T follicular helper cell (primary cell): Measurements from ENCODE around the gene DKK3.
"Not testable (repeated sequence)": the region's sequence is repeated elsewhere in the genome, so short reads cannot be mapped to it uniquely, and the experiment has no call there.

Source experiments
- DNase-seq: peaks from one replicate; pipeline ENCODE4 v3.0.0-alpha.2; 2020; ENCODE audit warnings: low read depth
- total RNA-seq, 2 experiments: gene quantifications; one replicate each; lab custom pipeline; 2026; lab: John Stamatoyannopoulos, UW

Gene DKK3
- 0.22 to 2.2 reads per million in 2 experiments for total RNA-seq

- no peak for DNase-seq
Measured at GRCh38 chr11:12007769-12008737, at the start of gene DKK3. Gene DKK3 (minus strand): TSS chr11:12008626. CDS start chr11:12008582, 44 bp downstream.

- DNase-seq, result no peak
Measured at GRCh38 chr11:12057299-12057980, 49.0 kb upstream of the DKK3 start.

- no peak for DNase-seq
Measured at GRCh38 chr11:12056119-12056518, 47.7 kb upstream of the DKK3 start.

GRCh38 chr11:12053606-12054361 lies 45.4 kb upstream of the DKK3 start:
- DNase-seq, result no peak

DNA sequence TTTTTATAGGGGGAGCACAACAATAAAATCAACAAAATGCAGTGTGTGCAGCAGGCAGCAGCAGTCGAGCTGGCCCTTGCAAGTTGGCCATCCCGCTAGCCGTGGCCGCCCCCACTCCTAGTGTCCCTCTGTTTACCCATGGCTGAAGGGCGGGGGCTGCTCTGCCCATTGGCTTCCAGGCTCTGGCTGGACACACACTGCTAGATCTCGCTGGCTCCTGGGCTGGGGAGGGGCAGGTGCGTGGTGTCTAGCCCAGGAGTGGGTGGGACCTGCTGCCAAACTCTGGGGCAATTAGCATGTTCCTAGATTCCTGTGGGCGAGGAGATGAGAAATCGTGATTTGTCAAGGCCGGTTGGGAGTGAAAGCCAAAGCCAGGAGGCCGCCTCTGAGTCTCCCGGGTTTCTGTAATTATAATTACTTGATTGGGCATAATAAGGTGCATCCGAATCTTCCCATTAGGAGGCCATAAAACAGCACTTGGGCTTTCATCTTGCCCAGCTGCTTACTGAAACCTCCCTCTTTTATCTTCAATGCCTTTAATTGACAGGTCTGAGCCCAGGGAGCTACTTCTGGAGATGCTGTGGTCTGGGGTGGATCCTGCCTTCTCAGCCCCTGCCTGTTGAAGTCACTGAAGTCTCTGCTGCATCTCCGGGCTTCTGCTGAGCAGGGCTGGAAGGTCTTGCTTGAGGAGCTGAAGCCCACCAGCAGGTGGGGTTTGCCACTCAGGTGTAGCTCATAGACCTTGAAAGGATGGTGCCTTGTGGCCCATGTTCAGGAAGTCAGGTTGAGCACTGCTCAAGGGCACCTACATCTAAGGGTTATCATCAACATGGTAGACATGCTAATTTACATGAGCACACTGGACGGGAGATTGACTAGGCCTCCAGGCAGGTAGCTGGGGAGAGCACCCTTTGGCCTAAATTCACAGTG lies 44.5 kb upstream of the DKK3 start:
- DNase-seq, result no peak

GRCh38 chr11:12051287-12051662 lies 42.8 kb upstream of the DKK3 start:
- DNase-seq, result no peak

DNA sequence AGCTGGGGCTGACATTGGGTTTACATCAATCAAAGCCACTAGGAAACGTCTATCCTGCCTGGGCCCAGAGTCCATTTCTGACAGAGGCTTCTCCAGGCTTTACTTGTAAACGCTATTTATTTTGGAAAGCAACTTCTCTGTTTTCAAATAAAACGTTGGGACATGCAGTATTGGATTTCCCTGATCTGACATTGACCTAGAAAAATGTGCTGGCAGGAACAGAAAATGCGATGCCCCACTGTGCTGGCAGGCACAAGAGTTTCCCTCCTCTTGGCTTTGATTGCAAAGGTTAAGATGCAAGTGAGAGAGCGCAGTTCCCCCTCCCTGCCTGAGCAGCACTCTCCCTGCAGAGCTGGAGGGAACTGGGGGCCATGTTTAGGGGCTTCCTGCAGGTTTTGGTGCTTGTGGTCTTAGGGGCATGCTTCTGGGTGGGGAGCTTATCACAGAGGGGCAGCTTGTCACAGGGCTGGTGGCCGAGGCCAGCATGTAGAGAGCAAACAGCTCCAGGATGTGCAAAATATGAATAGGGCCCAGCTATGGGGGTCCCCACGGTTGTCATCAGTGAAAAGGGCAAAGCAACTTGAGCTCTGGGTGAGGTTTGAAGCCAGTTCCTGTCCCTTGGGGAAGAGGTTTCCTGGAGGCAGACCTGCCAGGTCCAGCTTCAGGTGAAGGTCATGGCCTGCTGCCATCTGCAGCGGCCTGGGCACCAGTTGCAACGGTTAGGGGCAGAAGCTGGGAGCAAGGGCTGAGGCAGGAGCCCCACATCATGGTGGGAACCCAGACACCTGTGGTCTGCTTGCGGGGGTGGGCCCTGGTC lies 42.3 kb upstream of the DKK3 start:
- DNase-seq, result no peak

DNA sequence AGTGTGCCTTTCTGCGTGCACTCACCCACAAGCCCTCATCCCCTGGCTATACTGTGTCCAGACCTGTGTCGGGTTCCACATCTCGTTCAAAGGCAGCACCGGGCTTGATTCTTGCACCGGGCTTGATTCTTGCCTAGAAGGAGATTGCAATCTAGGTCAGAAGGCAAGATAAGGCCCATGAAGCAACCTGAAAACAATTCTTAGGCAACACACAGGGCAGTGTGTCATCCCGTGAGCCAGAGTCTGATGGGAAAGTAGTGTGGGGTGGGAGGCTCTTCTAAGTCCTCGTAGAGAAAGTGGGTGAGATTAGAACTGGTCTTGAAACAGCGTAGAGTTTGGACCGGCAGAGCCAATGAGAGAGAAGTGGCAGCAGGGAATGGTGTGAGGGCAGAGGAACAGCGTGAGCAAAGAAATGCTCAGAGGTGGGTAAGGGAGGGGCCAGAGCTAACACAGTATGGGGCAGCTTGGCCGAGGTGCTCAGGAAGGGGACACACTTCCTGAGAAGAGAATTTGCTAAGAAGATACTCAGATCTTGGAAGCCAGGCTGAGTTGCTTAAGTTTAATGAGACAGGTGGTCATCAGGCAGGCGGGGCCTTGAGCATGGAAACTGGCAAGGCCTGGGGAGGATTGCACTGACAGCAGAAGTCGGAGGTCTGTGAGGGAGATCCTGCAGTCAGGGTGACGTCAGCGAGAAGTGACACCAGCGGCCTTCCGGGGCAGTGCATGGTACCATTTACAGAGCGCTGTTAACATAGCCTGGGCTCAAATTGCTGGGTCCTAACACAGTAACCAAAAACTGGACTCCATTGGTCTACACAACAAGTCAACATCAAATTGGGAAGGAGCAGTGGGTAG lies 40.7 kb upstream of the DKK3 start:
- DNase-seq, result no peak

GRCh38 chr11:12046636-12047236 lies 38.3 kb upstream of the DKK3 start:
- no peak for DNase-seq

DNA sequence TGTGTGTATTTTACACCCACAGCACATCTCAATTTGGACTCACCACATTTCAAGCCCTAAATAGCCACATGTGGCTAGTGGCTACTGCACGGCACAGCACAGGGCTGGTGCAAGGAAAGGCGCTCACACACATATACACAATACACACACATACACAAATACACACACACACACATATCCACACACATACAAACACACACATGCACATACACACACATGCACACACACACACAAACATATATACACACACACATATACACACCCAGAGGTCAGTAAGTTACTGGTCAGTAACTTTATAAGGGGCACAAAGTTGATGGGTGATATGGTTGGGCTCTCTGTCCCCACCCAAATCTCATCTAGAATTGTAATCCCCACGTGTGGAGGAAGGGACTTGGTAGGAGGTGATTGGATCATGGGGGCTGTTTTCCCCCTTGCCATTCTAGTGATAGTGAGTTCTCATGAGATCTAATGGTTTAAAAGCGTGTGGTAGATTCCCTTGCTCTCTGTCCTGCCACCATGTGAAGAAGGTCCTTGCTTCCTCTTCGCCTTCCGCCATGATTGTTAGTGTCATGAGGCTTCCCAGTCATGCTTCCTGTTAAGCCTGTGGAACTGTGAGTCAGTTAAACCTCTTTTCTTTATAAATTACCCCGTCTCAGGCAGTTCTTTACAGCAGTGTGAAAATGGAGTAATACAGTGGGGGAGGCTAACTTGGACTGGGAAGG lies 37.6 kb upstream of the DKK3 start:
- no peak for DNase-seq

DNA sequence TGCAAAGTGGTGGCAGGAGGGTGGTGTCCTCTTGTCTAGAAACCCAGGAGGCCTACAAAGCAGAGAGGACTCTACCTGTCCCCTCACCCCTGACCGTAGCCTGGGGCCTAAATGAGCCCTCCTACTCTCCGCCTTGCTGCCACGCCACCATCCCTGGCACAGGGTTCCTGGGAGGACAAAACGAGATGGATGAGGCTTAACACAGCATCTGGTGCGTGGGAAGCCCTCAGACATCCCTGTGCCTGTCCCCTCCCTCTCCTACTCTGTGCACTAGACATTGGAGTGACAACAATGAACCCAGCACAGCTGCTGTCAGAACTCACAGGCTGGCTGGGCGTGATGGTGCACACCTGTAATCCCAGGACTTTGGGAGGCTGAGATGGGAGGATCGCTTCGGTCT lies 36.4 kb upstream of the DKK3 start:
- no peak for DNase-seq

DNA sequence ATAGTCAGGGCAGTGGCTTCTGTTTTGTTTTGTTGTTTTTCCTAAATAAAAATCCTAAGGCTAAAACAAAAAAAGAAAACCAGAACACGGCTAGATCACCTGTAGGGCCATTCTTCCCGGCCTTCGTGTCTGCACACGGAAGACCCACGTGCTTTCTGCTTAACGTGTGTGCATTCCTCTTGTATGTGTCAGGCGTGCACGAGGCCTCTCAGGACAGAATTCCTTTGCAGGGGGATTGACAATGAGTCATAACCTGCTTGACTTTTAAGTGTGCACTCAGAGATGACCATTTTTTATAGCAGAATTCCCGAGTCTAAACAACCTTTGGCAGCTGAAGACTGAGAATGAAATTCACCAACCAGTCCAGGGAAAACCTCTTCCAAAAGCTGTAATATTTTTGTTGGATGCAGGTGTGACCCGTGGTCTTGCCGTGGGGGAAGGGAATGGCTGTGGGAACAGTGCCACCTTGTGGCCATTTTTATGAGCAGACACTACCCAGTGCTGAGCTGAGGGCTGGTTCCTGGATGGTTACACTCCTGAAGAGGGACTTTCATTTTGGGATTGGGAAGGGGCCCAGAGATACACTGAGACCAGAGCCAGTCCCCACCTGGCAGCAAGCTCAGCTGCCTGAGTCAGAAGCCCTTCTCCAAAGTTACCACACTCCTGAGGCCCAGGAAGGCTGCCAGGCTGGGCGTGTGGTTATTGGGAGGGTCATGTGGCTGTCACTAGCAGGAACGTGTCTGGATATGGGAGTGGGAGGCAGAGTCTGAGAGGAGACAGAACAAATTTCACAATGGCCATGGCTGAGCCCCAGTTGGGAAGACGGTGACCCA lies 35.7 kb upstream of the DKK3 start:
- peak; percentile 35 for DNase-seq

DNA sequence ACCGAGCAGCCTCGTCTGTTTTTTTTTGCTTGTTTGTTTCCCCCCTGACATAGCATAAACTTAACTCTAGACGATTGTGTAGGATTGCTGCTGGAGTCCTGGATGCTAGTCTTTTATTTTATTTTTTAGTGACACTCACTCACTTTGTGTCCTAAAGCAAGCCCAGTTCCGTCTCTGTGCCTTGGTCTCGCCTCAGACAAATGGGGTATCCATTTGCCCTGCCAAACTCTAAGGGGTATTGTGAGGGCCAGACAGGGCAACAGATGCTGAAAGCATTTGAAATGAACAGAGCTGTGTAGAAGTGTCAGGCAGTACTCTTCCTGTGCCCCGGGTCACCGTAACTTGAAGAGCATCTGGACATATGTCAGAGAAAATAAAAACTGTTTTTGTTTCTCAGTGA lies 34.8 kb upstream of the DKK3 start:
- no peak for DNase-seq

- no peak for DNase-seq
Measured at GRCh38 chr11:12042215-12042676, 33.8 kb upstream of the DKK3 start.

DNA sequence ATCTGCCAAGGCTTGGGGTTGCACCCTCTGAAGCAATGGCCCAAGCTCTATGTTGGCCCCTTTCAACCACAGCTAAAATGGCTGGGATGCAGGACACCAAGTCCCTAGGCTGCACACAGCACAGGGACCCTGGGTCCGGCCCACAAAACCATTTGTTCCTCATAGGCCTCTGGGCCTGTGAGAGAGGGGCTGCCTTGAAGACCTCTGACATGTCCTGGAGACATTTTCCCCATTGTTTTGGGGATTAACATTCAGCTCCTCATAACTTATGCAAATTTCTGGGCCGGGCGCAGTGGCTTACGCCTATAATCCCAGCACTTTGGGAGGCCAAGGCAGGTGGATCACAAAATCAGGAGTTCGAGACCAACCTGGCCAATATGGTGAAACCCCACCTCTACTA lies 32.3 kb upstream of the DKK3 start:
- DNase-seq, result not testable (repeated sequence)

DNA sequence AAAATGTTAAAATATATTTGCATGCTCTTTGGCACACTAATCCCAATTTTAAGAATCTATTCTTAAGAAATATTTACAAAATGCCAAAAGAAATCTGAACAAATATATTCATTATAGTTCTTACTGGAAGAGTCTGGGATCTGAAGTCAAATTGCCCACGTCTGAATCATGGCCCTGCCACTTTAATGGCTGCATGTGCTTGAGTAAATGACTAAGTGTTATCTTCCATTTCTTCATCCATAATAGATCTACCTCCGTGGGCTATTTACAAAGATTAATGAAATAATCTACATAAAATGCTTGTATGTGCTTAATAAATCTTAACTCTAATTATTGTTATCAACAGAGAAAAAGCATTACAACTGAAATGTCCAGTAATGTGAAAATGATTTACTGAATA lies 24.5 kb upstream of the DKK3 start:
- DNase-seq, result no peak

GRCh38 chr11:12031856-12032544 lies 23.6 kb upstream of the DKK3 start:
- DNase-seq, result no peak
